Spleen (tissue), 7 donors: ENCODE data around the gene CHID1.

Source experiments
- POLR2A ChIP-seq, 3 donors: fragments of 450-650 bp; IDR thresholded peaks; one replicate each; pipeline ENCODE4 v1.5.1; 2017; ENCODE audit warnings: antibody characterized with exemption in 3 of 3, mild to moderate bottlenecking in 1 of 3
- POLR2AphosphoS5 ChIP-seq, 3 donors: sonication (generic); formaldehyde crosslinking; IDR thresholded peaks; one replicate each; pipeline ENCODE4 v1.5.1; 2017; ENCODE audit warnings: antibody characterized with exemption in 3 of 3
- TF ChIP-seq, protein P1 (sequence below), 11 experiments: fragments of 200-600 bp in 7 of 11; fragments of 450-650 bp in 4 of 11; sonication (generic) in 4 of 11; IDR thresholded peaks in 8 of 11; conservative IDR thresholded peaks in 3 of 11; 1 replicate in 7 of 11; 2 replicates in 4 of 11; pipeline versions ENCODE4 v1.4.0 to v1.8.0; 2016 to 2021; ENCODE audit warnings: antibody characterized with exemption in 11 of 11, inconsistent platforms in 4 of 11, mild to moderate bottlenecking in 1 of 11
- donor health status: DM: no; HTN: no; CAD: no; lungs with moderate emphysema.
- donor health status: DM: no; HTN: no; CAD: no.
- donor health status: DM: no; HTN: no; CAD: no.

- no peak for TF ChIP-seq POLR2A (IDR thresholded peaks at IDR 0.05)
- TF ChIP-seq, protein P1, sequence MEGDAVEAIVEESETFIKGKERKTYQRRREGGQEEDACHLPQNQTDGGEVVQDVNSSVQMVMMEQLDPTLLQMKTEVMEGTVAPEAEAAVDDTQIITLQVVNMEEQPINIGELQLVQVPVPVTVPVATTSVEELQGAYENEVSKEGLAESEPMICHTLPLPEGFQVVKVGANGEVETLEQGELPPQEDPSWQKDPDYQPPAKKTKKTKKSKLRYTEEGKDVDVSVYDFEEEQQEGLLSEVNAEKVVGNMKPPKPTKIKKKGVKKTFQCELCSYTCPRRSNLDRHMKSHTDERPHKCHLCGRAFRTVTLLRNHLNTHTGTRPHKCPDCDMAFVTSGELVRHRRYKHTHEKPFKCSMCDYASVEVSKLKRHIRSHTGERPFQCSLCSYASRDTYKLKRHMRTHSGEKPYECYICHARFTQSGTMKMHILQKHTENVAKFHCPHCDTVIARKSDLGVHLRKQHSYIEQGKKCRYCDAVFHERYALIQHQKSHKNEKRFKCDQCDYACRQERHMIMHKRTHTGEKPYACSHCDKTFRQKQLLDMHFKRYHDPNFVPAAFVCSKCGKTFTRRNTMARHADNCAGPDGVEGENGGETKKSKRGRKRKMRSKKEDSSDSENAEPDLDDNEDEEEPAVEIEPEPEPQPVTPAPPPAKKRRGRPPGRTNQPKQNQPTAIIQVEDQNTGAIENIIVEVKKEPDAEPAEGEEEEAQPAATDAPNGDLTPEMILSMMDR (IDR thresholded peaks at IDR 0.05 in 8 of 11, conservative IDR thresholded peaks at IDR 0.05 in 3 of 11) = no peak
- no peak for TF ChIP-seq POLR2AphosphoS5 (IDR thresholded peaks at IDR 0.05)
Measured at GRCh38 chr11:907668-908067, 2.9 kb downstream of the CHID1 start.
